Measurements from ENCODE around the gene ULK2. TPM values are rescaled to one million over a fixed set of nuclear protein-coding genes. Genes with fewer than 3 reads are reported as not detected.

Gene ULK2
- total RNA-seq, 1 donor from 2014 or later, result 29.8 TPM

DNA sequence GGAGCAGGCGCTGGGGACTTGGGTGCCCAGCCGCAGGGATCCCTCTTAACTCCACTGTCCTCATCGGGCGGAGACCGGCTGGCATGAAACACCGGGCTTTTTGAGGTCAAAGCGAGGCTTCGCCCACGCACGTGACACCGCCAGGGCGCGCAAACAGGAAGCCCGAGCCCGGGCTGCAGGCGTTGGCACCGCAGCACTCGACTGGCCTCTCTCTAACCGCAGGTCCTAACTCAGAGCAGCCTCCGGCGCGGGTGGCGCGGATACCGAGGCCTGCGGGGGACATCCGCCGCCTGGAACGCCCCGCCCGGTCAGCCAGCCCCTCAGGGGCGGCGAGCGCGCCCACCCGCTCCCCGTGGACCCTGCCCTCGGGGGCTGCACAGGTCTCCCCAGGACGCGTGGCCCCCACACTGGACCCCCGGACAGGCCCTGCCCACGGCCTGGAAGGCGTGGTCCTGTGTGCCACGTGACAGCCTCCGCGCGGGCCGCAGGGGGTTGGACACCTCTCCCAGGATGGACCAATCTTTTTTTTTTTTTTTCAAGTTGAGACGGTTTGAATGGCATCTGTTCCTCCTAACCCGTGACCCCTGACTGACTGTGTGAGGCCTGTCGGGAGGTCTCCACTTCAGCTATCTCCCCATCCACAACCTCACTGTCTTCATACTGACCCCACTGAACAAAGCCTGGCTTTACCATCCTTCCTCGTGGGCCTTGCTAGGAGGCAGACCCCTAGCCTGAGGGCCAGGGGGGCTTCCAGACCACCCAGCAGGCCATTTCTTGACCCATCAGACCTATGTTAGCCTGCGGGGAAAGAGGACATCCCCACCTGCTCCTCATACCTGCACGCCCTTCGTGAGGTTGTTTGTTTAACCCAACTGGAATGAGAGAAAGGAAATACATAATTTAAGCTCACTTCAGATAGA is 143.0 kb downstream of the ULK2 start:
- Mint-ChIP-seq H3K36me3 (ENCODE audit: low read depth) (no peaks in the 10 kb centered on the region), H3K27ac (ENCODE audit: unreplicated experiment) (no peak overlapping the region), H3K4me1 (ENCODE audit: low read depth) (peaks cover 25% of the 10 kb centered on the region), H3K4me3 (ENCODE audit: unreplicated experiment) (no peak overlapping the region), H3K27me3 (ENCODE audit: low read depth) (peaks cover 3% of the 10 kb centered on the region), H3K9me3 (ENCODE audit: low read depth) (no peaks in the 10 kb centered on the region)
- peak; percentile 94 for DNase-seq (ENCODE audit: low spot score)
- TF ChIP-seq, protein P1, sequence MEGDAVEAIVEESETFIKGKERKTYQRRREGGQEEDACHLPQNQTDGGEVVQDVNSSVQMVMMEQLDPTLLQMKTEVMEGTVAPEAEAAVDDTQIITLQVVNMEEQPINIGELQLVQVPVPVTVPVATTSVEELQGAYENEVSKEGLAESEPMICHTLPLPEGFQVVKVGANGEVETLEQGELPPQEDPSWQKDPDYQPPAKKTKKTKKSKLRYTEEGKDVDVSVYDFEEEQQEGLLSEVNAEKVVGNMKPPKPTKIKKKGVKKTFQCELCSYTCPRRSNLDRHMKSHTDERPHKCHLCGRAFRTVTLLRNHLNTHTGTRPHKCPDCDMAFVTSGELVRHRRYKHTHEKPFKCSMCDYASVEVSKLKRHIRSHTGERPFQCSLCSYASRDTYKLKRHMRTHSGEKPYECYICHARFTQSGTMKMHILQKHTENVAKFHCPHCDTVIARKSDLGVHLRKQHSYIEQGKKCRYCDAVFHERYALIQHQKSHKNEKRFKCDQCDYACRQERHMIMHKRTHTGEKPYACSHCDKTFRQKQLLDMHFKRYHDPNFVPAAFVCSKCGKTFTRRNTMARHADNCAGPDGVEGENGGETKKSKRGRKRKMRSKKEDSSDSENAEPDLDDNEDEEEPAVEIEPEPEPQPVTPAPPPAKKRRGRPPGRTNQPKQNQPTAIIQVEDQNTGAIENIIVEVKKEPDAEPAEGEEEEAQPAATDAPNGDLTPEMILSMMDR (IDR thresholded peaks at IDR 0.05), result no peak

DNA sequence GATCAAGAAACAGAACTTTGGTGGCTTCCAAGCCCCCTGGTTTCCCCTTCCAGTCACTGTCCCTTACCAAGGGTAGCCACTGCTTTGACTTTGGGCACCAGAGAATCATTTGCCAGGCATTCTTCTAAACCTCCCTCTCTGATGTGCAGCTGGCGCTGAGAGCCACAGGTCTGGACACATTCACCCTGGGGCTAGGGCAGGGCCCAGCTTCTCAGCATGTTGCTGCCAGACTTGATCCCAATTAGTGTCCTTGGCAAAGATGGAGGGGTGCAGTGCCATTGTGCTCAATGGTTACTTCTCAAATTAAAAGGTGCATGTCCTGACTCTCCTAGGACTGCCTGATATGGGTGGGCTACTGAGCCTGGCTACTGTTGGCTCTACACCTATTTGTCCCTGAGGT is 143.8 kb downstream of the ULK2 start:
- no peak for DNase-seq (ENCODE audit: low spot score)
- H3K4me1 Mint-ChIP-seq (ENCODE audit: low read depth), result peaks cover 25% of the 10 kb centered on the region
- no peak overlapping the region for H3K27ac Mint-ChIP-seq (ENCODE audit: unreplicated experiment)
- H3K27me3 Mint-ChIP-seq (ENCODE audit: low read depth), result peaks cover 7% of the 10 kb centered on the region
- H3K9me3 Mint-ChIP-seq (ENCODE audit: low read depth), result no peaks in the 10 kb centered on the region
- no peak overlapping the region for H3K4me3 Mint-ChIP-seq (ENCODE audit: unreplicated experiment)
- H3K36me3 Mint-ChIP-seq (ENCODE audit: low read depth), result no peaks in the 10 kb centered on the region
- TF ChIP-seq, protein P1 (IDR thresholded peaks at IDR 0.05), result no peak

Other genes with a start within 250 kb of the ULK2 start
- gene ALDH3A2, start 219.2 kb downstream of the ULK2 start, total RNA-seq, result 26.5 to 43.6 TPM (median 27.4 TPM) in 3 replicates
- not detected in 3 replicates for gene SLC47A2, start 151.4 kb downstream of the ULK2 start, total RNA-seq
- gene ALDH3A1, start 119.6 kb downstream of the ULK2 start, total RNA-seq, result 1.6 TPM in 1 of 3 replicates, not detected in the others
- gene AKAP10, start 109.9 kb upstream of the ULK2 start, total RNA-seq, result 25.7 to 30.5 TPM (median 26.0 TPM) in 3 replicates
- gene SPECC1, start 141.4 kb upstream of the ULK2 start, total RNA-seq, result 63.6 to 91.9 TPM (median 90.8 TPM) in 3 replicates